ENCODE results near the gene IKBIP. TPM values are rescaled to one million over a fixed set of nuclear protein-coding genes. Genes with fewer than 3 reads are reported as not detected.

IKBIP gene
- total RNA-seq, 1 experiment from 2014 or later, result 14.5 TPM

GRCh38 chr12:98593351-98594049 is 51.1 kb downstream of the IKBIP start, which contains the start of gene SLC25A3 (continued):
- TF ChIP-seq FOSL1 (IDR thresholded peaks at IDR 0.05; ENCODE audit: low read depth), result peak; percentile 5; the same call in 1 of the 2 replicates
- peak; percentile 92 for TF ChIP-seq SP1 (IDR thresholded peaks at IDR 0.05; ENCODE audit: low read depth)

GRCh38 chr12:98592825-98593322 is 51.7 kb downstream of the IKBIP start:
- Histone ChIP-seq H3K9me2 (ENCODE audit: insufficient read depth) (no peaks in the 10 kb centered on the region), H3K27me3 (ENCODE audit: insufficient read depth, low read length) (no peaks in the 10 kb centered on the region), H3K9me3 (ENCODE audit: control insufficient read depth in 1 of 2, insufficient read depth in 1 of 2, low read depth in 1 of 2, low read length in 2 of 2) (no peaks in the 10 kb centered on the region), H2AFZ (ENCODE audit: low read depth, low read length, poor library complexity, severe bottlenecking) (peak overlapping the region; percentile 1), H3K27ac (ENCODE audit: low read depth, low read length) (peak overlapping the region; percentile 48), H3K4me2 (ENCODE audit: low read length) (peak overlapping the region; percentile 92), H3K4me3 (replicated peaks in 1 of 2; ENCODE audit: low read depth in 1 of 2, low read length in 2 of 2) (peak overlapping the region; percentile 44 to 99), H3K9ac (ENCODE audit: low read length) (peak overlapping the region; percentile 100), H3K4me1 (ENCODE audit: control insufficient read depth in 1 of 2, insufficient read depth in 2 of 2, low read length in 2 of 2) (peaks cover 15 to 26% of the 10 kb centered on the region in 2 experiments), H4K20me1 (ENCODE audit: insufficient read depth) (peaks cover 21% of the 10 kb centered on the region), H3K36me3 (ENCODE audit: control insufficient read depth in 1 of 2, insufficient read depth in 2 of 2, low read length in 2 of 2) (peaks cover 27 to 40% of the 10 kb centered on the region in 2 experiments), H3K79me2 (ENCODE audit: insufficient read depth, low read length) (peaks cover 44% of the 10 kb centered on the region)
- ChIA-PET POLR2A (interaction anchor here (0.6 to 1.4 kb wide), 10 partner anchors 8 to 177 kb away, joined by 3 to 6 read pairs (median 4); no protein-coding TSS in a partner anchor), CTCF (interaction anchor here (1.0 to 3.4 kb wide), 3 partner anchors 18 to 26 kb away, joined by 3 to 18 read pairs (median 15); no protein-coding TSS in a partner anchor), RAD21 (ENCODE audit: low non-redundant PET in 1 of 2, low total read pairs in 2 of 2, uncharacterized antibody in 2 of 2, unreplicated experiment in 2 of 2) (interaction anchor here (0.7 to 1.0 kb wide), 3 partner anchors 26 to 406 kb away, joined by 3 to 4 read pairs (median 3); partner anchors contain the start of gene IKBIP (in 1 of the 2))
- no peak for DNase-seq (ENCODE audit: low read depth, low spot score)
- ATAC-seq, result no peak
- intact Hi-C loops (cut with micrococcal nuclease), result loop anchor here (2.0 to 5.0 kb wide), 2 partner anchors 52 to 91 kb away; partner anchors contain the start of genes APAF1 and IKBIP
- no peak for TF ChIP-seq SRF (IDR thresholded peaks at IDR 0.05; ENCODE audit: low read depth)
- TF ChIP-seq REST (IDR thresholded peaks at IDR 0.05; ENCODE audit: low read depth), result no peak
- TF ChIP-seq SIN3A (IDR thresholded peaks at IDR 0.05; ENCODE audit: low read depth), result peak; percentile 7; the same call in 1 of the 2 replicates
- BruUV-seq (replicated peaks), result TSS peak; percentile 100

All from HCT116 (cell line).